Embryonic facial prominence (tissue), 1 donor: ENCODE measurements around the gene SYNE4.
"Not testable (repeated sequence)": the region's sequence is repeated elsewhere in the genome, so short reads cannot be mapped to it uniquely, and the experiment has no call there.

Source experiments
- DNase-seq: peaks from one replicate; pipeline ENCODE4 v3.0.0-alpha.2; 2016; ENCODE audit errors: extremely low spot score

SYNE4 gene

GRCh38 chr19:35990771-35991730, 17.6 kb downstream of the SYNE4 start:
- DNase-seq = no peak

- DNase-seq = no peak
These were observed 18.5 kb downstream of the SYNE4 start for GRCh38 chr19:35990156-35990555.

- DNase-seq = no peak
These were observed 19.8 kb downstream of the SYNE4 start for GRCh38 chr19:35988824-35989223.

- no peak for DNase-seq
These were observed 21.1 kb downstream of the SYNE4 start for GRCh38 chr19:35987571-35987896.

DNA sequence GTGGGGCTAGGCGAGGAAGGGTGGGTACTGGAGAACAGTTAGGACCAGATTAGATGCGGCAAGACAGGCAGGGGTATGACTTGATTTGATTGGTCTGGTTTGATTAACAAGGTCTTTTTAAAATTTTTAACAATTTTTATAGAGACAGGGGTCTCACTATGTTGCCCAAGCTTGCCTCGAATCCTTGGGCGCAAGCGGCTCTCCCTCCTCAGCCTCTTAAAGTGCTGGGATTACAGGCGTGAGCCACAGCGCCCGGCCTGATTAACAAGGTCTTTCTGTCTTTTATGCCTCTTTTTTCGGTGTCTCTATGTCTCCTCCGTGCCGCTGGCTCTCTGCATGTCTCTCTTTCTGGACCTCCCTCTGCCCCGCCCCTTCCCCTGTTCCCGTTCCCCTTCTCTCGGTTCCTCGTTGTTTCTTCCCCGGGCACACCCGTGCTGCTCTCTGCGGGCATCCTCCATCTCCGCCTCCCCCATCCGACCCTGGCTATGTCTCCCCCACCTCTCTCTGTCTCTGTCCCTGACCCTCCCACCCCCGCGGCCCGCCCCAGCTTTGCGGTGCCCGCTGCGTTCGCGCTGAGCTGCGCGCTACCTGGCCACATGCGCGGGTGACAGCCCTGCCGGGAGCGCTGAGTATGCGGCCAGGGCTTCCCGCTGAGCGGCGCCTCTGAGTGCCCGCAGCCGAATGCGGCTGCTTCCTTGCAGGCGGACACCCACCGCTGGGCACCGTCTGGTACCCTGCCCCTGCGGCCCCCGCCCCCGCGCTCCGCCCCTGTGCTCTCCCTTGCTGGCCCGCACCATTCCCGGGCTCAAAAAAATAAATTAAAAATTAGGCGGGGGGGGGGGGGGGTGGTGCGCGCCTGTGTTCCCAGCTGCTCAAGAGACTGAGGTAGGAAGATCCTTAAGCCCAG, 21.7 kb downstream of the SYNE4 start:
- no peak for DNase-seq

GRCh38 chr19:35986111-35986510, 22.5 kb downstream of the SYNE4 start:
- DNase-seq = no peak

DNA sequence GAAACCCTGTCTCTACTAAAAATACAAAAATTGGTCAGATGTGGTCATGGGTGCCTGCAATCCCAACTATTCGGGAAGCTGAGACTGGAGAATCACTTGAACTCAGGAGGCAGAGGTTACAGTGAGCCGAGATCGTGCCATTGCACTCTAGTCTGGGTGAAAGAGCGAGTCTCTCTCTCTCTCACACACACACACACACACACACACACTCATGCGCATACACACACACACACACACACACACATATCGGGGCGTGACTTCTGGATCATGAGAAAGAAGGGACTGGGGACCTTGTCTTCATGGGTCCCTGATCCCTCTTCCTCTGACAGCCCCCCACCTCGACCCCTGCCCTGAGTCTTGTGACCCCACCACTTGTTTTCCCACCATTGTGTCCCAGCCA, 25.4 kb downstream of the SYNE4 start:
- no peak for DNase-seq

GRCh38 chr19:35980997-35981396, 27.6 kb downstream of the SYNE4 start:
- DNase-seq = not testable (repeated sequence)

- no peak for DNase-seq
These were observed 29.7 kb downstream of the SYNE4 start for GRCh38 chr19:35978832-35979365.

DNA sequence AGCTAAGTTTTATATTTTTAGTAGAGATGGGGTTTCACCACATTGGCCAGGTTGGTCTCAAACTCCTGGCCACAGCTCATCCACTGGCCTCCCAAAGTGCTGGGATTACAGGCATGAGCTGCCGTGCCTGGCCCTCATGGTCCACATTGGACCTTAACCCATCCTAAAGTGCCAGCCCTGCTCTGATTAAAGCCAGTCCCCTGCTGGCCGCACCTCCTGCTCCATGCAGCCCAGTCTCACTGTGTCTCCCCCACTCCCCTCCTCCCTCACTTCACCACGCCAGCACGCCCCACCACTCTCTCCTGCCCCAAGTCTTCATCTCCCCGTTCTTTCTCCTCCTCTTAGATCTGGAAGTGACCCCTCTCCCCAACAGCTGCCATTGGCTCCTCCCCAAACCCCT, 30.3 kb downstream of the SYNE4 start:
- DNase-seq = no peak

DNA sequence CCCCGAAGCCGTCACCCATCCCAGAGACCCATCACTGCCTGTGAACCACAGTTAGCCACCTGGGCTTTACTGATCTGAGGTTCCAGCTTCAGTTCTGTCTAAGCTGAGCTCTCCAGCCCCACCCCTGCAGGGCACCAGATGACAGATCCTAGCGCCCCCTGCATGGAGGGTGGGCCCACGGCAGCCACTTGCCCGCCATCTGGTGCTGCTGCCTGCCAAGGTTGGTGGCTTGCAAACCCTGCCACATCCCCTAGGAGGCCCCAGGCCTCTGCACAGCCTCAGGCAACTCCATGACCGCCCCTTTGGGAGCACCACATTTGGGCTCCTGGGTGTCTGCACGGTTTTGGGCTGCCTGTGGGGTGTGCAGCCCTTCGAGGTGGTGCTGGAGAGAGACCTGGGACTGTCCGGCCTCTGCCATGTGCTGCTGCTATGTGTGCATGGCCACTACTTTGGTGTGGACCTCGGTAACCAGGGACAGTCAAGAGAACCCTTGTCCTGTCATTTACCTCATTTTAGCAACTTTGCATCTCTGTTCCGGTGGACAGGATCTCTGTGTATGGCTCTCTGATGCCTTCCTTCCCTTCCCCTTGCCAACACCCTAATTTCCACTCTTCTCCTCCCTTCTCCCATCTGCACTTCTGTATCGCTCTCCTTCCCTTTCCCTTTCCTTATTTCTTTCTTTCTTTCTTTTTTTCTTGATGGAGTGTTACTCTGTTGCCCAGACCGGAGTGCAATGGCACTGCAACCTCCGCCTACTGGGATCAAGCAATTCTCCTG, 31.0 kb downstream of the SYNE4 start:
- no peak for DNase-seq

- DNase-seq = no peak
These were observed 32.9 kb downstream of the SYNE4 start for GRCh38 chr19:35975608-35976214.

- no peak for DNase-seq
These were observed 35.1 kb downstream of the SYNE4 start for GRCh38 chr19:35973487-35973886.

GRCh38 chr19:35966771-35967170, 41.8 kb downstream of the SYNE4 start:
- DNase-seq = no peak

- peak; percentile 37 for DNase-seq
These were observed 45.1 kb downstream of the SYNE4 start for GRCh38 chr19:35963514-35963913.

DNA sequence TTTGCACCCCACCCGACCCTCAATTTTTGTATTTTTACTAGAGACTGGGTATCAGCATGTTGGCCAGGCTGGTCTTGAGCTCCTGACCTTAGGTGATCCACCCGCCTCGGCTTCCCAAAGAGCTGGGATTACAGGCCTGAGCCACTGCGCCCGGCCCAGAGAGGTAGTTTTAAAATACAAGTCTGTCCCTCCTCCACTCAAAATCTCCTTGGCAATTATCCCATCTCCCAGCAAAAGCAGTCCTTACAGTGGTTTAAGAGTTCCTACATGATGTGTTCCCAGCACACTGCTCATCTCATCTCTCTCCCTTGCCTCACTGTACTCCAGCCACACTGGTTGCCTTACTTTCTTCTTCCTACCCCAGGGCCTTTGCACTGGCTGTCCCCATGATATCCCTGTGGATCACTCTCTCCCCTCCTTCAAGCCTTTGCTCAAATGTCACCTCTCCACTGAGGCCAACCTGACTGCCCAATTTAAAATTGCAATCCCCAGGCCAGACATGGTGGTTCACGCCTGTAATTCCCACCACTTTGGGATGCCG, 48.1 kb downstream of the SYNE4 start:
- no peak for DNase-seq

GRCh38 chr19:35959968-35960320, 48.7 kb downstream of the SYNE4 start:
- no peak for DNase-seq

- no peak for DNase-seq
These were observed 49.3 kb downstream of the SYNE4 start for GRCh38 chr19:35959040-35959967.

GRCh38 chr19:35958660-35959039, 50.0 kb downstream of the SYNE4 start:
- DNase-seq = no peak

DNA sequence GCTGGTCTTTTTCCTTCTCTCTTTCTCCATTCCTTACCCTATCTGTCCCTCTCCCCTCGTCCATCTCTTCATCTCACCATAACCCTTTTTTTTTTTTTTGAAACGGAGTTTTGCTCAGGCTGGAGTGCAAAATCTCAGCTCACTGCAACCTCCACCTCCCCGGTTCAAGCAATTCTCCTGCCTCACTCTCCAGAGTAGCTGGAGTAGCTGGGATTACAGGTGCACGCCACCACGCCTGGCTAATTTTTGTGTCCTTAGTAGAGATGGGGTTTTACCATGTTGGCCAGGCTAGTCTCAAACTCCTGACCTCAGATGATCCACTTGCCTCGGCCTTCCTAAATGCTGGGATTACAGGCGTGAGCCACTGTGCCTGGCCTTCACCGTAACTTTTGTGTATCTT, 51.2 kb downstream of the SYNE4 start:
- DNase-seq = not testable (repeated sequence)
